H1 (cell line): Measurements from ENCODE around the gene PTPN21. TPM values are rescaled to one million over a fixed set of nuclear protein-coding genes. Genes with fewer than 3 reads are reported as not detected.

Experiments
- CTCF ChIA-PET: fragments of 300-600 bp; sonication (Branson Sonifier 250); formaldehyde crosslinking; loops from one replicate; lab custom pipeline; 2021; ENCODE audit not compliant: partially characterized antibody; lab: Charles Lee
- POLR2A ChIA-PET: fragments of 300-600 bp; sonication (Branson Sonifier 250); formaldehyde crosslinking; loops from one replicate; lab custom pipeline; 2021; ENCODE audit warnings: inconsistent platforms; ENCODE audit not compliant: partially characterized antibody; lab: Charles Lee
- DNase-seq, 2 experiments: peaks; one replicate each; pipeline versions ENCODE4 v3.0.0 to v3.0.0-alpha.2; 2010 to 2022; ENCODE audit warnings: low spot score in 2 of 2, low read depth in 1 of 2, mixed read lengths in 1 of 2
- FAIRE-seq: peaks from 2 replicates; lab custom pipeline; 2011; peaks lifted over from hg19 to GRCh38; lab: Jason Lieb, UNC
- H2AFZ ChIP-seq: 2 replicates; pipeline ENCODE4 v1.8.1; 2012; ENCODE audit warnings: low read length, inconsistent platforms
- H2AK5ac ChIP-seq: 2 replicates; pipeline ENCODE4 v1.6.1; 2013; ENCODE audit warnings: low read depth, low read length
- H2BK120ac ChIP-seq: replicated peaks from 2 replicates; pipeline ENCODE3; 2013; ENCODE audit warnings: low read depth, low read length, inconsistent platforms
- H2BK12ac ChIP-seq: 2 replicates; pipeline ENCODE4 v1.6.1; 2013; ENCODE audit warnings: low read depth, low read length
- H2BK15ac ChIP-seq: 2 replicates; pipeline ENCODE4 v1.6.1; 2013; ENCODE audit warnings: low read length
- H2BK20ac ChIP-seq: 2 replicates; pipeline ENCODE4 v1.6.1; 2013; ENCODE audit warnings: low read length
- H2BK5ac ChIP-seq: 2 replicates; pipeline ENCODE4 v1.6.1; 2013; ENCODE audit warnings: low read depth, low read length
- H3K14ac ChIP-seq: 2 replicates; pipeline ENCODE4 v1.6.1; 2013; ENCODE audit warnings: inconsistent platforms; ENCODE audit not compliant: insufficient read length
- H3K18ac ChIP-seq: 2 replicates; pipeline ENCODE4 v1.6.1; 2013; ENCODE audit warnings: low read length; ENCODE audit errors: extremely low read depth
- H3K23ac ChIP-seq: 2 replicates; pipeline ENCODE4 v1.6.1; 2013; ENCODE audit warnings: inconsistent platforms; ENCODE audit not compliant: insufficient read length
- H3K23me2 ChIP-seq: 2 replicates; pipeline ENCODE4 v1.6.1; 2013; ENCODE audit warnings: low read depth, low read length
- H3K27ac ChIP-seq: 2 replicates; pipeline ENCODE4 v1.6.1; 2011; ENCODE audit warnings: low read depth, low read length, inconsistent platforms
- H3K27me3 ChIP-seq, 4 experiments: replicated peaks in 1 of 4; 1 replicate in 1 of 4; 2 replicates in 3 of 4; pipeline versions ENCODE4 v1.6.1 to v1.8.1; 2011 to 2013; ENCODE audit warnings: low read length in 3 of 4, mild to moderate bottlenecking in 3 of 4, inconsistent platforms in 2 of 4, mixed read lengths in 2 of 4, moderate library complexity in 1 of 4; ENCODE audit not compliant: control insufficient read depth in 3 of 4, insufficient read depth in 3 of 4; ENCODE audit errors: extremely low read depth in 1 of 4
- H3K36me3 ChIP-seq, 4 experiments: 2 replicates each; pipeline versions ENCODE4 v1.6.1 to v1.8.1; 2011 to 2013; ENCODE audit warnings: mild to moderate bottlenecking in 4 of 4, low read length in 3 of 4, moderate library complexity in 2 of 4, control low read depth in 1 of 4, inconsistent platforms in 1 of 4; ENCODE audit not compliant: insufficient read depth in 4 of 4, control insufficient read depth in 2 of 4
- H3K4ac ChIP-seq: replicated peaks from 2 replicates; pipeline ENCODE3; 2013; ENCODE audit warnings: low read length, low read depth, mixed read lengths, inconsistent platforms; ENCODE audit not compliant: insufficient read length
- H3K4me1 ChIP-seq, 4 experiments: replicated peaks in 1 of 4; 1 replicate in 1 of 4; 2 replicates in 3 of 4; pipeline versions ENCODE4 v1.6.1 to v1.8.1; 2011 to 2013; ENCODE audit warnings: low read length in 3 of 4, inconsistent platforms in 2 of 4, mixed read lengths in 1 of 4; ENCODE audit not compliant: insufficient read depth in 4 of 4, control insufficient read depth in 3 of 4
- H3K4me2 ChIP-seq, 2 experiments: 2 replicates each; pipeline versions ENCODE4 v1.6.1 to v1.8.1; 2011 to 2013; ENCODE audit warnings: low read depth in 2 of 2, low read length in 2 of 2, control low read depth in 1 of 2, inconsistent platforms in 1 of 2, mild to moderate bottlenecking in 1 of 2; ENCODE audit not compliant: insufficient read depth in 1 of 2
- H3K4me3 ChIP-seq, 4 experiments: fragments of 200-600, 300-600 bp in 1 of 4; sonication (generic), shearing (Covaris generic), sonication (Bioruptor Twin) in 1 of 4; 2 replicates each; pipeline versions ENCODE4 v1.5.1 to v1.8.1; 2011 to 2016; ENCODE audit warnings: low read length in 4 of 4, low read depth in 3 of 4, control low read depth in 2 of 4, inconsistent platforms in 2 of 4, mild to moderate bottlenecking in 2 of 4, mixed read lengths in 1 of 4, moderate library complexity in 1 of 4; ENCODE audit not compliant: insufficient read depth in 2 of 4; ENCODE audit errors: extremely low read depth in 1 of 4
- H3K56ac ChIP-seq: replicated peaks from 2 replicates; pipeline ENCODE3; 2013; ENCODE audit warnings: low read depth, mild to moderate bottlenecking, mixed read lengths, low read length, inconsistent platforms; ENCODE audit not compliant: insufficient read length
- H3K79me1 ChIP-seq: 2 replicates; pipeline ENCODE4 v1.6.1; 2013; ENCODE audit warnings: low read depth, low read length, control low read depth
- H3K79me2 ChIP-seq, 2 experiments: 2 replicates each; pipeline versions ENCODE4 v1.6.1 to v1.8.1; 2012 to 2013; ENCODE audit warnings: low read length in 2 of 2, mild to moderate bottlenecking in 2 of 2, inconsistent platforms in 1 of 2; ENCODE audit not compliant: insufficient read depth in 2 of 2, control insufficient read depth in 1 of 2
- H3K9ac ChIP-seq, 4 experiments: replicated peaks in 1 of 4; 1 replicate in 1 of 4; 2 replicates in 3 of 4; pipeline versions ENCODE4 v1.6.1 to v1.8.1; 2011 to 2013; ENCODE audit warnings: low read depth in 3 of 4, low read length in 3 of 4, control low read depth in 2 of 4, mild to moderate bottlenecking in 2 of 4, moderate library complexity in 2 of 4, inconsistent platforms in 1 of 4; ENCODE audit errors: extremely low read depth in 1 of 4
- H3K9me3 ChIP-seq, 2 experiments: 2 replicates each; pipeline versions ENCODE4 v1.6.1 to v1.8.1; 2012 to 2013; ENCODE audit warnings: mild to moderate bottlenecking in 2 of 2, moderate library complexity in 2 of 2, control low read depth in 1 of 2, inconsistent platforms in 1 of 2, low read depth in 1 of 2, low read length in 1 of 2, mixed read lengths in 1 of 2; ENCODE audit not compliant: insufficient read depth in 2 of 2
- H4K20me1 ChIP-seq, 2 experiments: replicated peaks in 1 of 2; 2 replicates each; pipeline versions ENCODE3 to v1.8.1; 2011 to 2013; ENCODE audit warnings: inconsistent platforms in 2 of 2, low read length in 2 of 2, mild to moderate bottlenecking in 1 of 2; ENCODE audit not compliant: insufficient read depth in 2 of 2, control insufficient read depth in 1 of 2
- H4K5ac ChIP-seq: 2 replicates; pipeline ENCODE4 v1.6.1; 2013; ENCODE audit warnings: low read length, low read depth, mixed read lengths, inconsistent platforms; ENCODE audit not compliant: insufficient read length
- H4K8ac ChIP-seq: 2 replicates; pipeline ENCODE4 v1.8.0; 2013; ENCODE audit warnings: mild to moderate bottlenecking, moderate library complexity, low read length, inconsistent platforms; ENCODE audit not compliant: insufficient read depth; ENCODE audit errors: extremely low read depth
- H4K91ac ChIP-seq: replicated peaks from 2 replicates; pipeline ENCODE3; 2013; ENCODE audit warnings: low read length, mixed read lengths, inconsistent platforms; ENCODE audit not compliant: insufficient read length
- BACH1 ChIP-seq: IDR thresholded peaks from 2 replicates; pipeline ENCODE4 v1.6.1; 2012; ENCODE audit warnings: low read length, improper control_type of control experiment
- CHD2 ChIP-seq: IDR thresholded peaks from 2 replicates; pipeline ENCODE4 v1.6.1; 2012; ENCODE audit warnings: low read length, improper control_type of control experiment
- GTF2F1 ChIP-seq: IDR thresholded peaks from 2 replicates; pipeline ENCODE4 v1.6.1; 2012; ENCODE audit warnings: low read depth, low read length, improper control_type of control experiment, borderline replicate concordance
- MAFK ChIP-seq: IDR thresholded peaks from 2 replicates; pipeline ENCODE4 v1.6.1; 2012; ENCODE audit warnings: low read depth, mild to moderate bottlenecking, improper control_type of control experiment, low read length
- MAX ChIP-seq: IDR thresholded peaks from 2 replicates; pipeline ENCODE4 v1.6.1; 2012; ENCODE audit warnings: inconsistent platforms
- SIRT6 ChIP-seq: IDR thresholded peaks from one replicate; pipeline ENCODE4 v1.7.1; 2012; ENCODE audit warnings: low read length, inconsistent platforms
- SIX5 ChIP-seq: IDR thresholded peaks from 2 replicates; pipeline ENCODE4 v1.6.1; 2011; ENCODE audit warnings: mild to moderate bottlenecking, low read depth, low read length
- SP2 ChIP-seq: IDR thresholded peaks from 2 replicates; pipeline ENCODE4 v1.6.1; 2012; ENCODE audit warnings: mild to moderate bottlenecking, low read length, inconsistent platforms
- SRF ChIP-seq: IDR thresholded peaks from 2 replicates; pipeline ENCODE4 v1.6.1; 2011; ENCODE audit warnings: mild to moderate bottlenecking, low read depth, low read length, moderate library complexity
- TCF12 ChIP-seq: IDR thresholded peaks from 2 replicates; pipeline ENCODE4 v1.6.1; 2011; ENCODE audit warnings: low read depth, mild to moderate bottlenecking, low read length
- WGBS, 2 experiments: shearing (Covaris generic) in 1 of 2; methylation state at CpG; one replicate each; pipeline versions ENCODE4 v1.1.6 to v1.1.7; 2013 to 2015; ENCODE audit warnings: low lambda C conversion rate in 2 of 2, mixed read lengths in 2 of 2, inconsistent platforms in 1 of 2, low coverage in 1 of 2, missing lambda C conversion rate in 1 of 2; ENCODE audit not compliant: insufficient replicate concordance in 2 of 2, insufficient coverage in 1 of 2, insufficient read length in 1 of 2; ENCODE audit errors: extremely low coverage in 1 of 2, missing lambda C conversion rate in 1 of 2; 5-methylcytosine and 5-hydroxymethylcytosine counted together
- polyA plus RNA-seq, 7 experiments: library from polyadenylated mRNA; depleted of rRNA in 3 of 7; stranded (reverse) in 5 of 7; unstranded in 2 of 7; fragments of >200 nt in 5 of 7; fragments of 200-250 nt in 2 of 7; gene quantifications; 1 replicate in 5 of 7; 2 replicates in 1 of 7; 4 replicates in 1 of 7; pipeline versions ENCODE4 v1.2.1 to v1.2.3, GENCODE V29; 2011 to 2013; ENCODE audit warnings: missing spikeins in 2 of 7, mixed read lengths in 2 of 7
- total RNA-seq: library from RNA; stranded (reverse); fragmentation: NEBNext Ultra II Directional; extraction: Animal tissue kit (Norgen Biotek cat#: 25700); gene quantifications from 2 replicates; pipeline ENCODE4 v1.2.1, GENCODE V29; 2021

The PTPN21 gene
- total and polyA plus RNA-seq, 2 of the 8 experiments (the other 6 are each of a cell fraction or from before 2014, with no cell fraction given): 6.5 to 16.1 TPM

- H3K27ac ChIP-seq: no peak overlapping the region
- H4K20me1 ChIP-seq: peaks cover 0 to 3% of the 10 kb centered on the region in 2 experiments
- no peak overlapping the region for H2BK15ac ChIP-seq
- H2BK12ac ChIP-seq: no peak overlapping the region
- H3K79me2 ChIP-seq: 0 out of 4 replicates have a peak, but pooled peaks cover 0 to 2% of the 10 kb centered on the region in 2 experiments
- H4K8ac ChIP-seq: no peak overlapping the region
- H3K9me3 ChIP-seq: no peaks in the 10 kb centered on the region
- DNase-seq (no peak), FAIRE-seq (no peak)
- CTCF ChIA-PET: interaction anchor here (0.6 to 1.4 kb wide), 2 partner anchors 12 to 18 kb away, joined by 3 read pairs; no protein-coding TSS in a partner anchor
- no peaks in the 10 kb centered on the region for H3K27me3 ChIP-seq
- peaks cover 0 to 36% (median 15%) of the 10 kb centered on the region in 4 experiments; a peak in 7 of 8 replicates for H3K36me3 ChIP-seq
- H3K4me2 ChIP-seq: no peak overlapping the region
- POLR2A ChIA-PET: no interaction called here
- 100% methylated on average over 1 of the region's 1 CpG; no CpG with 5 or more reads in 1 of the 2 experiments for WGBS, 2 experiments
- no peak overlapping the region for H2BK20ac ChIP-seq
- H2BK5ac ChIP-seq: no peak overlapping the region
- H3K4ac ChIP-seq: no peak overlapping the region
- no peaks in the 10 kb centered on the region for H3K79me1 ChIP-seq
- no peak overlapping the region for H4K5ac ChIP-seq
- no peak overlapping the region for H3K56ac ChIP-seq
- H3K4me1 ChIP-seq: no peaks in the 10 kb centered on the region
- no peak overlapping the region for H2AK5ac ChIP-seq
- no peak overlapping the region for H4K91ac ChIP-seq
- no peak overlapping the region for H3K23ac ChIP-seq
- no peak overlapping the region for H3K4me3 ChIP-seq
- no peak overlapping the region for H2BK120ac ChIP-seq
- no peak overlapping the region for H3K14ac ChIP-seq
- no peak overlapping the region for H3K18ac ChIP-seq
- H2AFZ ChIP-seq: no peak overlapping the region
- no peaks in the 10 kb centered on the region for H3K23me2 ChIP-seq
- no peak overlapping the region for H3K9ac ChIP-seq
- TF ChIP-seq BACH1 (no peak), MAFK (no peak), SIX5 (no peak), GTF2F1 (no peak), SRF (no peak), MAX (no peak), SP2 (no peak), SIRT6 (no peak), TCF12 (no peak), CHD2 (no peak)
Measured at GRCh38 chr14:88473791-88474190, 81.0 kb downstream of the PTPN21 start.
